NCI-H82 (cell line): ENCODE measurements around the gene SUSD5.
"Not testable (repeated sequence)": the region's sequence is repeated elsewhere in the genome, so short reads cannot be mapped to it uniquely, and the experiment has no call there.

Experiments used
- DNase-seq: peaks from one replicate; lab custom pipeline; 2025; lab: John Stamatoyannopoulos, UW

Gene SUSD5

GRCh38 chr3:33194303-33194702 is 24.3 kb downstream of the SUSD5 start:
- no peak for DNase-seq

DNA sequence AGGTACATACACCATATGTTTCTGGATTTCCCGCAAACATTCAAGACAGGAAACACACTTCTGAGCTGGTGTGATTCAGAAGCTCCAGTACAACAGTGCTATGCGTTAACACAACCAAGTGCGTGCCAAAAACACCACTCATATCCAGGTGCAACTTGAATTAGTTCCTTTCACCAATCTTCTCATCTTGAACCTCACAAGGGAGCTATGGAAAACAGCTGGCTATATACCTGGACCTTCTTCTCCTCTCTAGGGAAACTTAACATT is 31.3 kb downstream of the SUSD5 start:
- no peak for DNase-seq

GRCh38 chr3:33186524-33187367 is 31.9 kb downstream of the SUSD5 start:
- DNase-seq = no peak

DNA sequence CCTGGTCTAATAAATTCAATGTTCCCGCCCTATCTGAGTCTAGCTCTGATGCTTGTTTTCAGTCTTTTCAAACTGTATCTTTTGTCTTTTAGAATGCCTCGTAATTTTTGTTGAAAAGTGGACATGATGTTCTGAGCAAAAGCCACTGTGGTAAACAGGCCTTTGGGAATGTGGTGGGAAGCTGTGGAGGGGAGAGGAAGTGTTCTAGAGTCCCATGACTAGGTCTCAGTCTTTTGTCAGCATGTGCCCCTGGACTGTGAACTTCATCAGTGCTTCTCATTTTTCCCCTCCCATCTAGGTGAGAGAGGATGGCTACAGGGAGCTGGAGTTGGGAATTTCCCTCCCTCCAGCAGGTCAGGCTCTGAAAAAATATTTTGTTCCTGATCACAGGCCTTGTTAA is 33.7 kb downstream of the SUSD5 start:
- no peak for DNase-seq

DNA sequence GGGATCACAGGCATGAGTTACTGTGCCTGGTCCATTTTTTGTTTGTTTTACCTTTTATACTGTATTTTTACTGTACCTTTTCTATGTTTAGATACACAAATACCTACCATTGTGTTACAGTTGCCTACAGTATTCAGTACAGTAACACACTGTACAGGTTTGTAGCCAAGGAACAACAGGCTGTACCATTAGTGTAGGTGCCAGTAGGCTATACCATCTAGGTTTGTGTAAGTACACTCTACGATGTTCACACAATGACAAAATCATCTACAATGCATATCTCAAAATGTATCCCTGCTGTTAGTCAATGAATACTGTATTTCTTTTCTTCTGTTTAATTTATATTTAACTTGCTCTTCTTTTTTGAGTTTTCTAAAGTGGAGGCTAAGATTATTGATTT is 37.0 kb downstream of the SUSD5 start:
- DNase-seq = not testable (repeated sequence)

DNA sequence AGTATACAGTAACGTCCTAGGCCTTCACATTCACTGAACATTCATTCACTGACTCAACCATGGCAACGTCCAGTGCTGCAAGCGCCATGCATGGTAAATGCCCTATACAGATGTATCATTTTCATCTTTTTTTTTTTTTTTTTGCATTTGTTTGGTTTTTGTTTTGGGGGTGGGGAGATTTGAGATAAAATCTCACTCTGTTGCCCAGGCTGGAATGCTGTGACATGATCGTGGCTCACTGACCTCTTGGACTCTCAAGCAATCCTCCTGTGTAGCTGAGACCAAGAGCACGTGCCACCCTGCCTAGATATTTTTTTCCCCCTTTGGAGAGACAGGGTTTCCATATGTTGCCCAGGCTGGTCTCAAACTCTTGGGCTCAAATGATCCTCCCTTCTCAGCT is 37.4 kb downstream of the SUSD5 start:
- no peak for DNase-seq

DNA sequence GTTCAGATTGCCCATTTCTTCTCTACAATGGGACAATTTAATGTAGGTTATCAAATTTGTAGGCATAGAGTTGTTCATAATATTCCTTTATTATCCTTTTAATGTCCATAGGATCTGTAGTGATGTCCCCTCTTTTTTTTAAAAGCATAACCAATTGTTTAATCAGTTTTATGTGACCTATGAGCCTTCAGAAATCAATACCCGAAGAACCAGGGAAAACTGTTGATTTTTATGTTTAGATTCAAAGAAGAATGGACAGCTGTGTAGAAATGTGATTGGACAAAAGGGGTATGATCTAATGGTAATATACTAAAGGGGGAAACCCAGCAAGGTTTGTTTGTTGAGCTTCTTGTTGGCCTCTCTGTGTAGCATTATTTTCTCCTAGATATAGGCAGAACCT is 39.5 kb downstream of the SUSD5 start:
- no peak for DNase-seq

DNA sequence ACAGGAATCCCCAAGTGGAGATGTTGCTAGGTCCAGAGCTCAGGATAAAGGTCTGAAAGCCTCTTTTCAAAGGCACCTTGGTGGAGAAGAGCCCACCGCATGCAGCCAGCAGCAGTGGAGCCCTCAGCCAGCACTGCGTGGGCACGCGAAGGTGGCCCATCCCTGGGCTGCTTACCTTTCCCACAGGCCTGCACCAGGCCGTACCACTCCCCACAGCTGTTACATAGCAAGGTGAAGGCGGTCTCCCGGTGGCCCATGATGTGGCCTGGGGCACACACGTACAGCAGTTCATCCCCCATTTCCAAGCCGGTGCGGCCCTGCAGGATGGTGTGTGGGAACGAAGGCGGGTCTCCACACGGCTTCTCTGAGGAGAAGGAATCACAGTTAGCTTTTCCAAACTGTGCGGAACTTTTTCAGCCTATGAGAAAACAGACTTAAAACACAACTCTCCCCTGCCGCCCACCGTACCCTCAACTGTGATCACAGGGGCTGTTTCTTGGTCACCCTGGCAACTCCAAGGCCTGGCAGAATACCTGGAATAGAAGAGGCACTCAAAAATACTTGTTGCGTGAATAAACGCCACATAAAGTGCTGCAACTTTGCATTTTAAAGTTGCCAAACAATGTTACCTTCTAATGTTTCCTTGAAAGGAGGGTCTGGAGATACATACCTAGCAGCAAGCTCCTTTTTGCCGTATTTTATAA is 43.7 kb downstream of the SUSD5 start:
- no peak for DNase-seq

DNA sequence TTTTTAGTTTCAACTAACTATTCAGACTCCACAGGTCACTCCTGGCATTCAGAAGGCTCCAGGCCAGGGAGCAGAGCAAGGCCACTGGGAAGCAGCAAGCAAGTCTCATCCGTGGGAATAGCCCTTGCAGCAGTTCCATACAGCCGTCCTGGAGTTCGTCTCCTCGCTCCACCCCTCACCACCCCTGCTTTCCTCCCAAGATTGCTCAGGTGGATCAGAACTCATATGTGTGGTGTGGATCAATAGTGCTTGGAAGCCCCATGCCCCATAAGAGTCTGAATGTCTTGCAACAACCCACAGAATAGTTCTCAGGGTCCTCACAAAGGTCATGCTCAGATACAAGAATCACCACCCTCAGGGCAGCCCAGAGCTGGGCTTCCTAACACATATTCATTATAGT is 44.5 kb downstream of the SUSD5 start:
- DNase-seq = no peak

DNA sequence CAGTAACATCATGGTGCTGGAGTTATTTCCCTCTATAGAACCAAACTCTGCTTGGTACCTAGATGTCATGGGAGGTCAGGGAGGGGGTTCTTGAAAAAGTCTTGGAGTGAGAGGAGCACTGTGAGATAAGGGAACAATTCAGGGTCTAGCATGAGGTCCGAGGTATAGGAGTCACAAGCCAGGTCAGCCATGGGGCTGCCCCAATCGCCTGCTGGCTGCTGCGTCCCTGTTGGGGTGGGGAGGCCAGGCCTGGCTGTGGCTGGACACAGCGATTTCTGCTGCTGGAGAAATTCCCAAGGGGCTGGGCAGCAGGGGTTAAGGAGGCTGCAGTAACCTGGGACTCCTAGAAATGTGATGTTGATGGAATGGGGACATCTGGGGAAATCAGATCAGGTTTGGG is 44.9 kb downstream of the SUSD5 start:
- DNase-seq = no peak

DNA sequence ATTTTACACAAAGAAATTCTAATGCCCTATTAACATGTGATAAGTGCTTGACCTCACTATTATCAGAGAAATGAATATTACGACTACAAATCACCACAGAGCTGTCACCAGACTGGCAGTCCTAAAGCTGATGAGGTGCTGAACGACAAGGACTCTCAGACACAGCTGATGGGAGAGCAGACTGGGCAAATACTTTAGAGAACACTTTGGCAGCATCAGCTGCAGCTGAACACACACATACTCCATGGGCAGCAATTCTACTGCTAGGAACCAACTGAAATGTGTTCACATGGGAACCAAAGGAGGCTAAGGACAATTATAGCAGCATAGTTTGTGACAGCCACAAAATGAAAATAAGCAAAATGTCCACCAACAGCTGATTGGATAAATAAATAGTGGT is 45.5 kb downstream of the SUSD5 start:
- no peak for DNase-seq

- DNase-seq = no peak
These were observed 47.0 kb downstream of the SUSD5 start for GRCh38 chr3:33171580-33171979.

DNA sequence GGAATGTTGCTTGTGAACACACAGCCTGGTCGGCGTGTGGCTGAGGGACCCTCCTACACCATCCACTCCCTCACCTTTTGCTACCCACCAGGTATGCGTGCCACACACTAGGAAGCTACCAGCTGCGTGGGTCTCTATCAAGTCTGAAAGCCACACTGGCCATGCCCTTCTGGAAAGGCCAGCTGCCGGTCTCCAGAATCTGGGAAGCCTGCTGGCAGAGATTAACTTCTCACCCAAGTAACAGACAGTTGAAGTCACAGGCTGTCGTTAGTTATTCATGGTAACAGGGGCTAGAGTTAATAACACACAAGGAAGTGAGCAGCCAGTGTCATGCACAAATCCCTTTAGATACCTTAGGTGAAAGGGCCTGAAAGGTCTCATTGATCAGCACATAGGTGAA is 48.1 kb downstream of the SUSD5 start:
- DNase-seq = peak; percentile 27

DNA sequence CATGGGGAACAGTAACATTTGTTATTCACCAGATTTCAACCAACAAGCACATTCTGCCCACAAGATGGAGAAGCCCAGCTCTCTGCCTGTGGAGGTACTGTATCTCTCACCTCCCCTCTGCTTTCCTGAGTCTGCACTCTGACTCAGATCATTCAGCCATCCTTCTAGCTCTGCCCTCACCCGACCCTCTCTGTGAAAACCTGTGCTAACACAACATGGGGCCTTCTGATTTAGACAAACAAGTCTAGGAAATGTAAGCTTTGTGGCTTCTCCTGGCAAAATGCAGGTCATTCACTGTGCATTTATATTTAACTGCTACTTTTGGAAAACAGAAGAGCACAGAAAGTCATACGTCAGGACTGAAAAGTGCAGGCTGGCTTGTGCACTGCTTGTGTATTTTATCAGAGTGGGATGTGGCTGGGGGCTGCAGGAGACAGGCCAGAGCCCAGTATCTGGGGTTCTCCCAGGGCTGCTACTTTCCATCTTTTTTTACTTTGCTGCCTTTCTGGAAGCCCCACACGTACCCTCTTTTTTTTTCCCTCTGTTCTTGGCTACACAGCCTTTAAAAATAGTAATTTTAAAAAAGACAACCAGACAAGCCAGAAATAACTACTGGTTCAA is 50.8 kb downstream of the SUSD5 start:
- no peak for DNase-seq

DNA sequence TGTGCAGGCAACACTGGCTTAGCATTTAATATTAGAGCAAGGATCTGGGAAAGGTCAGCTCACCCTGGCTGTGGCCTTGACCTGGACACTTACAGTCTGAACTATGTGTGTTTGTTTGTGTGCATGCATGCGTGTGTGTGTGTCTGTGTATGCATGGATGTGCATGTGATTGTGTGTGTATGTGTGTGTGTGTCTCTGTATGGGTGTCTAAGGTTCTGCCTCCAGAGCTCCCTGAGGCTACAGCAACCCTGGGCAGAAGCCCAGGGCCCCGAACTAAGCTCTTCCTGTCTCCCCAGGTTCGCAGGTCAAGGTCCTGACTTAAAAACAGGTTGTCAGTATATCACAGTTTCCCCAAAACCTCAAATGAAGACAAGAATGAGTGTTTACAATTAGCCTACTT is 51.3 kb downstream of the SUSD5 start:
- DNase-seq = no peak

GRCh38 chr3:33166095-33166494 is 52.5 kb downstream of the SUSD5 start:
- DNase-seq = no peak

DNA sequence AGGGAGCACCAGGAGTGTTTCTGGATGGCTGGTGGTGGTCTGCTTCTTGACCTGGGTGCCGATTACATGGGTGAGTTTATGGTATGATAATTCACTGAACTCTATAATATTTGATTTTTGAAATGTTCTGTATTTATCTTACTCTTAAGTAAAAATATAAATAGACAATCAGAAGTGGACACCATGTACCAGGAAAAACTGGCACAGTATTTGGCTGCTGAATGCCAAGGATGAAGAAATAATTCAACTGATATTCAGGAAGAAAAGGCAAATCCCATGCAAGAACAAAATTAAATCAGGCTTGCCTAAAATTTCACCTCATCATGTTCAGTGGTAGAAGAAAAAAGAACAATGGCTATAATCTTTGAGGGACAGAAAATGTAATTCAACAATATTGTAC is 53.2 kb downstream of the SUSD5 start:
- DNase-seq = no peak

DNA sequence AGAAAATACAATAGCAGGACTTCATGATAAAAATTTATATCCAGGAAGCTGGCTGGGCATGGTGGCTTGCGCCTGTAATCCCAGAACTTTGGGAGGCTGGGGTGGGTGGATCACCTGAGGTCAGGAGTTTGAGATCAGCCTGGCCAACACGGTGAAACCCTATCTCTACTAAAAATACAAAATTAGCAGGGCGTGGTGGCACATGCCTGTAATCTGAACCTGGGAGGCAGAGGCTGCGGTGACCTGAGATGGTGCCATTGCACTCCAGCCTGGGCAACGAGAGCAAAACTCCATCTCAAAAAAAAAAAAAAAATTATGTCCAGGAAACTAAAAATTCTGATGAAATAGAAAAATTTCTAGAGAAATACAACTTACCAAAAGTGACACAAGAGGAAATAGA is 56.0 kb downstream of the SUSD5 start:
- DNase-seq = not testable (repeated sequence)

GRCh38 chr3:33159981-33160380 is 58.6 kb downstream of the SUSD5 start:
- no peak for DNase-seq

DNA sequence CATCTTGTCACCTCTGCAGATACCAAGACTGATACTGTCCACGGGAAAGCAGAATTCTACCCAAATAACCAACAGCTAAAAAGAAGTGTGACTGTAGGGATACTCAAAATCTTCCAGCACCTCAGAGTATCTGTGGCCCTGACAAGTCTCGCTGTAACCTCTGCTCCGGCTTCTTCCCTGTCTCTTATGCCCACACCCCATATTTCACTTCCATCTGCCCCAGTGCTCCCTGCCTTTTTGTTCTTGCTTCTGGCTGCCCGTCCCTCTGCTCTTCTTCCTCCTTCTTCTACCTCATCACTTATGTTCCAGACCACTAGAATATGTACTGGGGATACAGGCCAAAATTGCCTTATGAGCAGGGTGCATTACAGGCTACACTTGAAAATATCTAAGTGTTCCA is 59.4 kb downstream of the SUSD5 start:
- DNase-seq = no peak

GRCh38 chr3:33155301-33155700 is 63.3 kb downstream of the SUSD5 start:
- no peak for DNase-seq

DNA sequence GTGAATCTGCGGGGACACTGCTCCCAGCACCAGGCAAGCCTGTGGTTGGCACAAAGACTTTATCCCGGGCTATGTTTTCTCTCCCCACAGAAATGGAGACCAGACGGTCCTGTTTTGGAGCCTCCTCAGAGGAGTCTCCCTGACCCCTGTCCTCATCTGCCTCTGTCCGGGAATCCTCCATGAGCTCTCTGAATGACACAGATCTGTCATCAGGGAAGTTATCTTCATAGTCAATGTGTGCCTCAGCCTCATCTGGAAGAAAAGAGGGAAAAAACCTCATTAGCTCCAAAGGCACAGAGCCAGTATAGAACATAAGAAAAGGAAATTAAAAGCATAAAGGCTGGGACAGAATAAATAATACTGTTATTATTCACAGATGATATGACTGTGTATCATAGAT is 64.8 kb downstream of the SUSD5 start:
- DNase-seq = no peak
